Measurements from ENCODE around the gene SP100.
"Not testable (repeated sequence)": the region's sequence is repeated elsewhere in the genome, so short reads cannot be mapped to it uniquely, and the experiment has no call there.

Gene SP100

DNA sequence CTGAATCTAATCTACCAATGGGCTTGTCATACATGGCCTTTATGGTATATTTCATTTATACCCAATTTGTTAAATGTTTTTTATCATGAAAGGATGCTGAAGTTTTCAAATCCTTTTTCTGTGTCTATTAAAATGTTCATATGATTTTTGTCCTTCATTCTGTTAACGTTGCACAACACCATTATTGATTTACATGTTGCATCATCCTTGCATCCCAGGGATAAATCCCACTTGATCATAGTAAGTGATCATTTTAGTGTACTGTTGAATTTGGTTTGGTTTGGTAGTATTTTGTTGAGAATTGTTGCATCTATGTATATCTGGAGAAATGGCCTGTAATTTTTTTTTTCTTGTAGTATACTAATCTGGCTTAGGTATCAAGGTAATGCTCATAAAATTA lies 9.4 kb downstream of the SP100 start:
- Histone ChIP-seq H3K4me3 (ENCODE audit: low read length) (no peak overlapping the region), H3K9ac (ENCODE audit: low read length) (no peak overlapping the region), H3K4me1 (ENCODE audit: control insufficient read depth, insufficient read depth, low read length) (no peaks in the 10 kb centered on the region), H3K27me3 (ENCODE audit: control insufficient read depth, insufficient read depth, low read length) (no peaks in the 10 kb centered on the region), H3K27ac (ENCODE audit: low read depth, low read length) (no peak overlapping the region), H3K36me3 (ENCODE audit: control insufficient read depth, insufficient read depth, low read length) (no peaks in the 10 kb centered on the region)

DNA sequence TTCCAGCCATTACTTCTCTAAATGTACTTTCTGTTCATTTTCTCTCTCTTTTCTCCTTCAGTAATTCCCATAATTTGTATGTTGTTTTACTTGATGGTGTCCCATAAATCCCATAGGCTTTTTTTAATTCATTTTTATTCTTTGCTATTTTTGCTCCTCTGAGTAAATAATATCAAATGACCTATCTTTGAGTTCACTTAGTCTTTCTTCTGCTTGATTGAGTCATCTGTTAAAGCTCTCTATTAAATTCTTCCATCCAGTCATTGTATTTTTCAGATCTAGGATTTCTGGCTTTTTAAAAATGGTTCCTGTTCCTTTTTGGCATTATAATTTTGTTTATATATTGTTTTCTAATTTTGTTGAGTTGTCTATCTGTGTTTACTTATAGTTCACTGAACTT lies 13.5 kb downstream of the SP100 start:
- H3K4me1 ChIP-seq (ENCODE audit: control insufficient read depth, insufficient read depth, low read length), result no peaks in the 10 kb centered on the region
- no peak overlapping the region for H3K27ac ChIP-seq (ENCODE audit: low read depth, low read length)
- H3K27me3 ChIP-seq (ENCODE audit: control insufficient read depth, insufficient read depth, low read length), result no peaks in the 10 kb centered on the region
- H3K9ac ChIP-seq (ENCODE audit: low read length), result no peak overlapping the region
- no peak overlapping the region for H3K4me3 ChIP-seq (ENCODE audit: low read length)
- no peaks in the 10 kb centered on the region for H3K36me3 ChIP-seq (ENCODE audit: control insufficient read depth, insufficient read depth, low read length)

DNA sequence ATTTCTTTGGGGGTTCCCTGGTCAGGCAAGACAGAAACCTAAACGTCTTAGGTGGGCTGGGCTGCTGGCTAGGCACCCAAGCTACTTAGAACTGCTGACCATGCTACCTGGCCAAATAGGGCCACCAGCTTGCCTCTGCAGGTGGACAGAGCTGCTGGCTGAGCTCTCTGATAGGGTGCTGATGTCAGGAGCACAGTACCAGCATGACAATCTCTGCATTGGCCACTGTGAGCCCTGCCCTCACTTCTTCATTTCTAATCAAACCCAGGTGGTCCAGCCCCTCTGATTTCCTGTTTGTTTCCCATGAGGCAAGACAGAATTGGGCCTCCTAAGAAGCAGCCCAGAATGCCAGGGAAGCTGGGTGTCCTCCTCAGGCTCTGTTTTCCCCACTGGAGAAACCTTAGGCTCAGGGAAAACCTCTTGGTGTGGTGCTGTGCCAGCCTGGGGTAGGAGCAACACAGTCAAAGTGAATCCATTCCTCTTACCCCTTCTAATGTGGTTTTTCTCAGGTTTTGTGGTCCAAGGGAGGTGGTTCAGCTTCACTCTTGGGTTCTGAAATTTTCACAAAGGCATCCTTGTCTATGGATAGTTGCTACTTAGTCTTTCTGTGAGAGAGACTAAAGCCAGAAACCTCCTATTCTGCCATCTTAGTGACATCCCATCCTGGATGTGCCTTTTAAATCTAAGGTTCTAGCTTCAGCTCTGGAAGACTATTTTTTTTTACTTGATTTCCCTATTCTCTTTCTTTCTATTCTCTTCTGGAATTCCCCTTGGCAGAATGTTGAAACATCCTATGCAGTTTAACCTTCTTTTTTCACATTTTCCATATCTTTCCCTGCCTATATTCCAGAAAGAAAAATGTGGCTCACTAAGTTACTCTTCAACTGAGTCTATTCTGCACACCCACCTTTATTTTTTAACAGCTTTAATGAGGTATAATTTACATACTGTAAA lies 15.2 kb downstream of the SP100 start:
- Histone ChIP-seq H3K9ac (ENCODE audit: low read length) (no peak overlapping the region), H3K36me3 (ENCODE audit: control insufficient read depth, insufficient read depth, low read length) (no peaks in the 10 kb centered on the region), H3K4me1 (ENCODE audit: control insufficient read depth, insufficient read depth, low read length) (no peaks in the 10 kb centered on the region), H3K27me3 (ENCODE audit: control insufficient read depth, insufficient read depth, low read length) (no peaks in the 10 kb centered on the region), H3K27ac (ENCODE audit: low read depth, low read length) (no peak overlapping the region), H3K4me3 (ENCODE audit: low read length) (no peak overlapping the region)

DNA sequence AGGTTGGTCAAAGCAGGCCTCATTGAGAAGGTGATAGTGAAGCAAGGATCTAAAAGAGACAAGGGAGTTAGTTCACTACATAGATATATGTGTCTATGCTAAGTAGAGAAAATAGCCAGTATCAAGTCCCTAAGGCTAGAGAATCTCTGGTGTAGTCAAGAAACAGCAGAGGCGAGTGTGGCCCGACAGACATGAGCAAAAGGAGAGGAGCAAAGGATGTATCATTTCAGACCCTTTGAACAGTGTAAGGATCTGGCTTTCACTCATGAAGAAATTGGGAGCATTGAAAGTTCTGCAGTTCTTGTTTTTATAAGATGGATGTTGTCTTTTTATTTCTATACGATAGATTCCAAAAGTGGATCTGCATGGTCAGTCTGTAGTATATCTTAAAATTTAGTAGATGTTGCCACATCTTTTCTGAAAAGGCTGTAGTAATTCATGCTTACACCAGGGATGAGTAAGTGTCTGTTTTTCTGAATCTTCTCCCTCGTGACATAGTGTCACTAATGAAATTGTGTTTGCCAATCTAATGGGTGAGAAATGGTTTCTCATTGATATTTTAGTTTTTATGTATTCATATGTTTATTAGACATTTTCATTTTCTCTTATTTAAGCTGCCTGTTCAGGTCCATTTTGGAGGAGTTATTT lies 18.8 kb downstream of the SP100 start:
- Histone ChIP-seq H3K4me3 (ENCODE audit: low read length) (no peak overlapping the region), H3K9ac (ENCODE audit: low read length) (no peak overlapping the region), H3K4me1 (ENCODE audit: control insufficient read depth, insufficient read depth, low read length) (no peaks in the 10 kb centered on the region), H3K27me3 (ENCODE audit: control insufficient read depth, insufficient read depth, low read length) (no peaks in the 10 kb centered on the region), H3K27ac (ENCODE audit: low read depth, low read length) (no peak overlapping the region), H3K36me3 (ENCODE audit: control insufficient read depth, insufficient read depth, low read length) (no peaks in the 10 kb centered on the region)

DNA sequence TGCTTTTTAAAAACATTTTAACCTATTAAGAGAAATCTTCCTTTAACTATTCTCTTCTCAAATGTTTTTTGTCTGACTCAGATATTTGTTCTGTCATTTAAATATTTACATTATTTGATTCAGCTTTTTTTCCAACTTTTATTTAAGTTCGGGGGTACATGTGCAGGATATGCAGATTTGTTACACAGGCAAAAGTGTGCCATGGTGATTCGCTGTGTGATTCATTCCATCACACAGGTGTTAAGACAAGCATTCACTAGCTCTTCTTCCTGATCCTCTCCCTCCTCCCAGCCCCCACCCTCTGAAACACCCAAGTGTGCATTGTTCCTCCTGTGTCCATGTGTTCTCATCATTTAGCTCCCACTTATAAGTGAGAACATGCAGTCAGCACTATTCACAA lies 19.4 kb downstream of the SP100 start:
- no peak overlapping the region for H3K9ac ChIP-seq (ENCODE audit: low read length)
- no peaks in the 10 kb centered on the region for H3K36me3 ChIP-seq (ENCODE audit: control insufficient read depth, insufficient read depth, low read length)
- H3K4me1 ChIP-seq (ENCODE audit: control insufficient read depth, insufficient read depth, low read length), result no peaks in the 10 kb centered on the region
- H3K27me3 ChIP-seq (ENCODE audit: control insufficient read depth, insufficient read depth, low read length), result no peaks in the 10 kb centered on the region
- no peak overlapping the region for H3K4me3 ChIP-seq (ENCODE audit: low read length)
- H3K27ac ChIP-seq (ENCODE audit: low read depth, low read length), result no peak overlapping the region

DNA sequence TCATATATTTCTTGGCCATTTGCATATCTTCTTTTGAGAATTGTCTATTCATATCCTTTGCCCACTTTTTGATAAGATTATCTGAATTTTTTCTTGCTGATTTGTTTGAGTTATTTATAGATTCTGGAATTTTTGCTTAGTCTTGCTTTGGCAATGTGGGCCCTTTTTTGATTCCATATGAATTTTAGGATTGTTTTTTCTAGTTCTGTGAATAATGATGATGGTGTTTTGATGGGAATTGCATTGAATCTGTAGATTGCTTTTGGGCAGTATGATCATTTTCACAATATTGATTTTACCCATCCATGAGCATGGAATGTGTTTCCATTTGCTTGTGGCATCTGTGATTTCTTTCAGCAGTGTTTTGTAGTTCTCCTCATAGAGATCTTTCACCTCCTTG lies 23.1 kb downstream of the SP100 start:
- not testable (repeated sequence) for H3K4me3 ChIP-seq (ENCODE audit: low read length); H3K27ac ChIP-seq (ENCODE audit: low read depth, low read length); H3K27me3 ChIP-seq (ENCODE audit: control insufficient read depth, insufficient read depth, low read length); H3K4me1 ChIP-seq (ENCODE audit: control insufficient read depth, insufficient read depth, low read length); H3K9ac ChIP-seq (ENCODE audit: low read length); H3K36me3 ChIP-seq (ENCODE audit: control insufficient read depth, insufficient read depth, low read length)

DNA sequence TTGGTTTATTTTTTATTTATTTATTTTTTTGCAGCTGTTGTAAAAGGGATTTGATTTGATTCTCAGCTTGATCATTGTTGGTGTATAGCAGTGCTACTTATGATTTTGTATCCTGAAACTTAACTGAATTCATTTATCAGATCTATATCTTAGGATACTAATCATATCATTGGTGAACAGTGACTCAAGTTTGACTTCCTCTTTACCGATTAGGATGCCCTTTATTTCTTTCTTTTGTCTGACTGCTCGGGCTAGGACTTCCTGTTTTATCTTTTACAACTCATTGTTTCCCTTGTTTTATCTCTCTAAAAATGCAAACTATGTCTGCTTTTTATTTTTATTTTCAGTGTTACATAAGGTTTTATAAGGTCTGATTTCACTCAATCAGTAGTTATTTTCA lies 23.6 kb downstream of the SP100 start:
- Histone ChIP-seq H3K27me3 (ENCODE audit: control insufficient read depth, insufficient read depth, low read length) (no peaks in the 10 kb centered on the region), H3K27ac (ENCODE audit: low read depth, low read length) (no peak overlapping the region), H3K4me1 (ENCODE audit: control insufficient read depth, insufficient read depth, low read length) (no peaks in the 10 kb centered on the region), H3K36me3 (ENCODE audit: control insufficient read depth, insufficient read depth, low read length) (peaks cover 5% of the 10 kb centered on the region), H3K9ac (ENCODE audit: low read length) (no peak overlapping the region), H3K4me3 (ENCODE audit: low read length) (no peak overlapping the region)

DNA sequence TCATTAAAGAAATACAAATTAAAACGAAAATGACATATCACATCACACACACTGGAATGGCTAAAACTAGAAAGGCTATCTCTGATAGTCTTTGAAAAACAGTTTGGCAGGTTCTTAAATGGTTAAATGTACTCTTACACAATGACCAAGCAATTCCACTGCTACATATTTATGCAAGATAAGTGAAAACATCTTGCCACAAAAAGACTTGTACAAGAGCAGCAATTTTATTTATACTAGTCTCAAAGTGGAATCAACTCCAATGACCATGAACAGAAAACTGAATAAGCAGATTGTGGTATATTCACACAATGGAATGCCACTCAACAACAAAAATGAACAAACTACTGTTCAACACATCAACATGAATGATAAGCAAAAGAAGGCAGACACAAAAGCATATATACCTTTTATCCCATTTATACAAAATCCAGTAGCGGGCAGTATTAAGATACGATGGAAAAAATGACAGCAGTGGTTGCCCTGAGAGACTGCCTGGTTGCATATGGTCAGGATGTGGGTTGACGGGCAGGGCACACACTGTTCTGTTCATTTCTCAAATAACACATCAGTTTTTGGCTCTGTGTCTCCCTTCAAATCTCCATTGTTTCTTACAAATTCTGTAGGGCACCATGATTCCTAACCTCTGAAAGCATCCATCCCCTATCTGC lies 25.4 kb downstream of the SP100 start:
- no peaks in the 10 kb centered on the region for H3K4me1 ChIP-seq (ENCODE audit: control insufficient read depth, insufficient read depth, low read length)
- no peak overlapping the region for H3K9ac ChIP-seq (ENCODE audit: low read length)
- no peak overlapping the region for H3K4me3 ChIP-seq (ENCODE audit: low read length)
- H3K27me3 ChIP-seq (ENCODE audit: control insufficient read depth, insufficient read depth, low read length), result no peaks in the 10 kb centered on the region
- no peak overlapping the region for H3K27ac ChIP-seq (ENCODE audit: low read depth, low read length)
- peaks cover 7% of the 10 kb centered on the region for H3K36me3 ChIP-seq (ENCODE audit: control insufficient read depth, insufficient read depth, low read length)

DNA sequence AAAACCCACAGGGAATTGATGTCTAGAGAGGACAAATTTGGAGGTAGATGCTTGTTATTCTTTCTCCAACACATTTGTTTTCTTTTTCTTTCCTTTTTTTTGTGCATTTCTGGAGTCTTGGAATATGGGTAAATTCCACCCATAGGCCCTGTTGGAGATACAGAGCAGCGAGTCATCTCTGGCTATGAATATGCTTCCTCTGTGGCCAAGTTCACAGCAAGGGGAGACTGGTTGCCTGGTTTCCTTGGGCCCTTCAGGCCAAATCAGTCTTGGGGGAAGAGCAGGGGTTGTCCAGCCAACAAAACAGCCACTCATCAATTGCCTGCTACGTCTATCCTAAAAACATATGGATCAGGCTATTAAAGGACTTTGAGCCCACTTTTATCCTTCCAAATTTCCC lies 27.5 kb downstream of the SP100 start:
- H3K27ac ChIP-seq (ENCODE audit: low read depth, low read length), result no peak overlapping the region
- H3K27me3 ChIP-seq (ENCODE audit: control insufficient read depth, insufficient read depth, low read length), result no peaks in the 10 kb centered on the region
- H3K9ac ChIP-seq (ENCODE audit: low read length), result no peak overlapping the region
- no peaks in the 10 kb centered on the region for H3K4me1 ChIP-seq (ENCODE audit: control insufficient read depth, insufficient read depth, low read length)
- peaks cover 16% of the 10 kb centered on the region for H3K36me3 ChIP-seq (ENCODE audit: control insufficient read depth, insufficient read depth, low read length)
- no peak overlapping the region for H3K4me3 ChIP-seq (ENCODE audit: low read length)

DNA sequence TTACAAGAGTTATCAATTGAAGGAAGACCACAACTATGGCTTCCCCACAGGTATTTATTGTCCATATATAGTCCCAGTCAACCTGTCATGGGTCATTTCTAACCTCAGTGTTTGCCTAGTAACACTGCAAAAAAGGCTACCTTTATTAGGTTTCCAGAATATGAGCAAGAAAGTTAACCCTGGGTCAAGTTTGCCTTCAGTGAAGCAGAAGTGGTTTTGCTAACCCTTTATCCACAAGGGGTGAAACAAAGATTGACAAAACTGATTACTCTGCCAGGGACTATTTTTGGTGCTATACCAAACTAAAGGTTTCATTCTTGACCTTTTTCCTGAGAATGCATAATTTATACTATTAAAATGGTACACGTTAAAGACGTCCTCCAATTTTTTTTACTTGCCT lies 28.8 kb downstream of the SP100 start:
- Histone ChIP-seq H3K27me3 (ENCODE audit: control insufficient read depth, insufficient read depth, low read length) (no peaks in the 10 kb centered on the region), H3K27ac (ENCODE audit: low read depth, low read length) (no peak overlapping the region), H3K36me3 (ENCODE audit: control insufficient read depth, insufficient read depth, low read length) (peaks cover 21% of the 10 kb centered on the region), H3K4me3 (ENCODE audit: low read length) (no peak overlapping the region), H3K4me1 (ENCODE audit: control insufficient read depth, insufficient read depth, low read length) (no peaks in the 10 kb centered on the region), H3K9ac (ENCODE audit: low read length) (no peak overlapping the region)

DNA sequence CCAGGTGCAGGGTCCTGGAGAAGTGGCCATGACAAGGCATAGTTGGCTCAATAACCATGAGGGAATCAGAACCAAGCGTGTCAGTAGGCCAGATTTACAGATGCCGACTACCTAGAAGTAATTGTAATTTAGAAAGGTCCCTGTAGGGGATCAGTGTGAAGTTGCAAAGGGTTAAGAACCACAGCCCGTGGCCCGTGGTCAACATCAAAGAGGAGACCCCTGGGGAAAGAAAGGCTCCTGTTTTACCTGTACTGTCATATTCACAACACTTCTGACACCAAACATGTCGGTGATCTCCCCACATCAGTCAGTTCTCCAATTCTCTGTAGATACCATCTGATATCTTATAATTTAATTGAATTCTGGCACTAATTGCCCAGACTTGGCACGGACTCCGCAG lies 31.0 kb downstream of the SP100 start:
- Histone ChIP-seq H3K27me3 (ENCODE audit: control insufficient read depth, insufficient read depth, low read length) (no peaks in the 10 kb centered on the region), H3K27ac (ENCODE audit: low read depth, low read length) (no peak overlapping the region), H3K36me3 (ENCODE audit: control insufficient read depth, insufficient read depth, low read length) (peaks cover 26% of the 10 kb centered on the region), H3K9ac (ENCODE audit: low read length) (no peak overlapping the region), H3K4me3 (ENCODE audit: low read length) (no peak overlapping the region), H3K4me1 (ENCODE audit: control insufficient read depth, insufficient read depth, low read length) (no peaks in the 10 kb centered on the region)

DNA sequence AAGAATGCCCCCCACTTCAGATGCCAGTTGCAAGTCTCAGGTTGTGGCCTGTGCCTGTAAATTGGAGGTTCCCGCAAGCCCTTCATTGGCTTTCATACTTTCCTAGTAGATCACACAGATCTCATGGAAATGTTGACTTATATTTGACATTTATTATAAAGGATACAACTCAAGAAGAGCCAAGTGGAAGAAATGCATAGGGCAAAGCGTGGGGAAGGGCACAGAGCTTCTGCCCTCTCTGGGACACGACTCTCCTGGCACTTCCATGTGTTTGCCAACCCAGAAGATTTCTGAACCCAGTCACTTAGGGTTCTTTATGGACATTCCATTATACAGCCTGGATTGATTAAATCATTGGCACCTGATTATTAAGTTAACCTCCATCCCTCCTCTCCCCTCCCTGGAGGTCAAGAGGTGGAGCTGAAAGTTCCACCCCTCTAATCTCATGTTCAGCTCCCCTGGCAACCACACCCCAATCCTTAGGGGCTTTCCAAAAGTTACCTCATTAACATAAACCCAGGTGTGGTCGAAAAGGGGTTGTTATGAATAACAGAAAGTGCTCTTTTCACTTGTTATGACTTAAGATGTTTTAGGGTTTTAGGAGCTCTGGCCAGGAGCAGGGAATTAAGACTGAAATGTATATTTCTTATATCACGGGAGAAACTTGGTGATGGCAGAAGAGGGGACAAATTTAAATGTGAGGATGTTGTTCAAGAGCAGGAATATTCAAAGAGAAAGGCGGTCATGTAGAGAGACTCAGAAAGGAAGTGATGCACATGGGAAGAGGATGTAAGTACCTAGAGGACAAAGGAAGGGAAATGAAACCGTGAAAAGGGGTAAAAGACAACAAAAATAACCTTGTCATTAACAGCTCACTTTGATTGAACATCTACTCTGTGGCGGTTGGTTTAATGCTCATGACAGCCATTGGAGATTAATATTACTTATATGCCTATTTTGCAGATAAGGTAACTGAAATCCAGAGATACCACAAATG lies 31.8 kb downstream of the SP100 start:
- no peak overlapping the region for H3K27ac ChIP-seq (ENCODE audit: low read depth, low read length)
- no peaks in the 10 kb centered on the region for H3K4me1 ChIP-seq (ENCODE audit: control insufficient read depth, insufficient read depth, low read length)
- H3K27me3 ChIP-seq (ENCODE audit: control insufficient read depth, insufficient read depth, low read length), result no peaks in the 10 kb centered on the region
- no peak overlapping the region for H3K4me3 ChIP-seq (ENCODE audit: low read length)
- H3K9ac ChIP-seq (ENCODE audit: low read length), result no peak overlapping the region
- peaks cover 26% of the 10 kb centered on the region for H3K36me3 ChIP-seq (ENCODE audit: control insufficient read depth, insufficient read depth, low read length)

All from rectal smooth muscle tissue (tissue), 1 donor.